Measurements from ENCODE around the gene RANBP1. TPM values are rescaled to one million over a fixed set of nuclear protein-coding genes. Genes with fewer than 3 reads are reported as not detected.

The RANBP1 gene
- total RNA-seq, 1 donor = 71.3 TPM

DNA sequence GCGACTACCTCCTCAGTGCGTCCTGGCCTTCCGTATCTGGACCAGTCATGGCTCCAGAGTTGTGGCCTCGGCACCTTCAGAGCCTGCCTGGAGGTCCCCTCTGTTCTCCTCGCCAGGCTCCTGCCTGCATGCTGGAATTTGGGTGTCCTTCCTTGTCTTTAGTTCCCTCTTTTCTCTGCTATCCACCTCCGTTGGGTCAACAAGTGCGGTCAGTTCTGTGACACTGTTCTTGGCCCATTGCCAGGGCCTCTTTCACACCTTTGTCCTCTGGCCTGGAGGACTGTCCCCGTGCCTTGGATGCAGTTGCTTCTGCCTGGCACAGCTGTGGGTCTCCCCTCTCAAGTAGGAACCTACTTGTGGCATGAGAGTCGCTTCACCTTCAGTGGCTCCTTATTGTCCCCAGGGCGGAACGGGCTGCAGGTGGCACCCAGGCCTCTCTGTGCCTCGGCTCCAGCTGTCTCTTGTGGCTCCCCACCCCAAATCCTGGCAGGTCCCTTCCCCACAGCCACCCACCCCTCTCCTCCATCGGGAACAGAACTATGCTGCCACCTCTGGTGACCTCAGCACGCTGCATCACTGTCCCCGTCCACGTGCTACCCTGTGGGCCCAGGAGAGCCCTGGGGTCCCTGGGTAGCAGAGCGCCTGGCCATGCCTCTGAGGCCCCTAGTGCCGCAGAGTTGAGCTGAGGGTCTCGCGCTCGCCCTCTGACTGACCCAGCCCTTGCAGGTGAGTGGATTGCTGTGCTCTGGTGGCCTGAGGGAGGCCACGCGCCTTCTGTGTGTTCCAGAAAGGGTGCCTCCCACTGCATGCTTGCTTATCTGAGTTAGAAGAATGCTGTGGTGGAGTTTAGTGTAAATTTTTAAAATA, 31.1 kb upstream of the RANBP1 start:
- H3K9me3 ChIP-seq (ENCODE audit: low read depth, low read length) = no peaks in the 10 kb centered on the region
- H3K4me3 ChIP-seq (ENCODE audit: low read length) = no peak overlapping the region
- peaks cover 26% of the 10 kb centered on the region for H3K4me1 ChIP-seq (ENCODE audit: insufficient read depth, low read length)
- no peaks in the 10 kb centered on the region for H3K27me3 ChIP-seq (ENCODE audit: insufficient read depth, low read length)

DNA sequence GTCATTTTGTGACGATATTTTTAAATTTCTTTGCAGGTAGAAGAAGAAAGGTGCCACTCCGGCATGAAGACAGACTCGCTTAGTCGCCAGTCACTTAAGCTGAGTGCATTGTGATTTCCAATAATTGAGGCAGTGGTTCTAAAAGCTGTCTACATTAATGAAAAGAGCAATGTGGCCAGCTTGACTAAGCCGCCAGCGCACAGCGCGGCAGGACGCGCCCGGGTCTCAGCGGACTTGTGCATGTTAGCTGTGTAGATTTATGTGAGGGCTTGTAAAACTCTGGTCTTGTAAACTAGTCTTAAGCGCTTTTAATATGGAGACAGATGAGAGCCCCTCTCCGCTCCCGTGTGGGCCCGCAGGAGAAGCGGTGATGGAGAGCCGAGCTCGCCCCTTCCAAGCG, 30.3 kb upstream of the RANBP1 start:
- no peaks in the 10 kb centered on the region for H3K27me3 ChIP-seq (ENCODE audit: insufficient read depth, low read length)
- H3K4me3 ChIP-seq (ENCODE audit: low read length) = no peak overlapping the region
- peaks cover 32% of the 10 kb centered on the region for H3K4me1 ChIP-seq (ENCODE audit: insufficient read depth, low read length)
- no peaks in the 10 kb centered on the region for H3K9me3 ChIP-seq (ENCODE audit: low read depth, low read length)

DNA sequence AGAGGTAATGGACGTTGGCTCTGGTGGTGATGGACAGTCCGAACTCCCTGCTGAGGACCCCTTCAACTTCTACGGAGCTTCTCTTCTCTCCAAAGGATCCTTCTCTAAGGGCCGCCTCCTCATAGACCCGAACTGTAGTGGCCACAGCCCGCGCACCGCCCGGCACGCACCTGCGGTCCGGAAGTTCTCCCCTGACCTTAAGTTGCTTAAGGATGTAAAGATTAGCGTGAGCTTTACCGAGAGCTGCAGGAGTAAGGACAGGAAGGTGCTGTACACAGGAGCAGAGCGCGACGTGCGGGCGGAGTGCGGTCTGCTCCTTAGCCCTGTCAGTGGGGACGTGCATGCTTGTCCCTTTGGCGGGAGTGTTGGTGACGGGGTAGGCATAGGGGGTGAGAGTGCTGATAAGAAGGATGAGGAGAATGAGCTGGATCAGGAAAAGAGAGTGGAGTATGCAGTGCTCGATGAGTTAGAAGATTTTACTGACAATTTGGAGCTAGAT, 29.8 kb upstream of the RANBP1 start:
- no peak overlapping the region for H3K4me3 ChIP-seq (ENCODE audit: low read length)
- peaks cover 32% of the 10 kb centered on the region for H3K4me1 ChIP-seq (ENCODE audit: insufficient read depth, low read length)
- no peaks in the 10 kb centered on the region for H3K9me3 ChIP-seq (ENCODE audit: low read depth, low read length)
- H3K27me3 ChIP-seq (ENCODE audit: insufficient read depth, low read length) = no peaks in the 10 kb centered on the region

DNA sequence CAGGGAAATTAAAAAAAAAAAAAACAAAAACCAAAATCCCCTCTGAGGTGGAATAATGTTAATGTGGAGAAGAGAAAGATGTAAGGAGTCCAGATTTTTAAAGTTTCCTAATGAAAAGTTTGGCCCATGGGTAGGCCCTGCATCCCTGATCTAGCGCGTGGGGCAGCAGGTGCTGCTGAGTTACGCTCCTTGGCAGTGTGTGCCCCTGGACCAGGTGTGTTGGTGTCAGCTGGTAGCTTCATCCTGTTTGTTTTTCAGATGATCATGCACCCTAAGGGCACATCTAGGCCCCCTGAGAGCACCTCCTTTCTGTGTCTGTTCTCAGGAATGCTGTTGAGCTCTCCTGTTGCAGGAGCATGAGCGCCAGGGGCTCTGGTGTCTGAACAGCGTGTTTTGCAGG, 29.1 kb upstream of the RANBP1 start:
- Histone ChIP-seq H3K4me3 (ENCODE audit: low read length) (no peak overlapping the region), H3K4me1 (ENCODE audit: insufficient read depth, low read length) (peaks cover 27% of the 10 kb centered on the region), H3K9me3 (ENCODE audit: low read depth, low read length) (no peaks in the 10 kb centered on the region)

DNA sequence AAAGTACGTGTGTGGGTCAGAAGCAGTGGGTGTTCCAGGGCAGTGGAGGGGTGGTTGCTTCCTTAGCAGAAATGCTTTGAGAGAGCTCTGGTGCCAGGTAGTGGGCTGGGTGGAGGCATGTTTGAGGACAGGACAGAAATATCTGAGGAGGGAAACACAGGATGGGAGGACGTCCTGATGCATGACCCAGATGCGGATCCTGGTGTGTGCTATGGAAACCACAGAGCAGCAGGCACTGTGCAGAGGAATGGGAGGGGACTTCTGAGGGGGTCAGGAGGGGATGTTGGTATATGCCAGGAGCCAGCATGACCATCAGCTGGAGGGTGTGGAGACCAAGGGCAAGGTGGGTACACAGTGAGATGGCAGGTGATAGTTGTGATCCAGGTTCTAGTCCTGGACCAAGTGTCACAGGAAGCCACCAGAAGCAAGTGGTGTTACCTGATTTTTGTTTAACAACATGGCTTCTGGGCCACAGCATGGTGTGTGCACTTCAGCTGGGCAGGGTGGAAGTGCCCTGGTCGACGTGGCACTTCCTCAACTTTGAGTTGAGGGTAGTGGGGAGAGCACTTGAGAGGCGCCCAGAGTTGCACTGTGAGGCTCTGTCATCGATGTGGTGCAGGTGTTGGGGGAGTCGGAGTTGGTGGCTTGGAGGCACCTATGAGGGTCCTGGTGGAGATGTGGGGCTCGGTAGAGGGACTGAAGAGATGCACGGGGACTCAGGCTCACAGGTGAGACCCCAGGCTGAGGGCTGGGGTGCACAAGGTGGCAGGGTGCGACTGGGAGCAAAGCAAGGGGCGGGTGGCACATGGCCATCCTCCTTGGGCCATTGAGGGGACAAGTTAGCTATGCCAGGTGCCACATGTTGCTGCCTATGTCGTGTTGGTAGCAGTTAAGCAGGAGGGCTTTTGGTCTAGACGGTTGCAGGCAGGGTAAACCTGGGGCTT, 28.3 kb upstream of the RANBP1 start:
- Histone ChIP-seq H3K9me3 (ENCODE audit: low read depth, low read length) (no peaks in the 10 kb centered on the region), H3K4me1 (ENCODE audit: insufficient read depth, low read length) (peaks cover 29% of the 10 kb centered on the region), H3K27me3 (ENCODE audit: insufficient read depth, low read length) (no peaks in the 10 kb centered on the region), H3K4me3 (ENCODE audit: low read length) (no peak overlapping the region)

More for the DNA sequence above, 29.1 kb upstream of the RANBP1 start:
- H3K27me3 ChIP-seq (ENCODE audit: insufficient read depth, low read length) = no peaks in the 10 kb centered on the region

DNA sequence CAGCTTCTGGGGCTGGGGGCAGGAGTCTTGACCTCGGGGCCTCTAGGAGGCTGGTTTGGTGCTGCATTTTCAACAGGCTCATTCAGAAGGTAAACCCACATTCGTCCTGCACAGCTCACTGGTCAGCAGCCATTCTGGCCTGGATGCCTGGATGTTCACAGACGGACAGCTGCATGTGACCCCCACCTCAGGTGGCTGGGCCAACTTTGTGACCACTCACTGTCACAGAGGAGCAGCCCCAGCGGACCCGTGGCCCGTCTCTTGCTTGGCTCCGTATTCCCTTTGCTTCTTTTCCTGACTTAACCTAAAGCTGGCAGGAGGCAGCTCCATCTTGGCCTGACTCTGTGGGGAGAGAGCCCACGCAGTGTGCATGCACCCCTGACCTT, 27.6 kb upstream of the RANBP1 start:
- no peak overlapping the region for H3K4me3 ChIP-seq (ENCODE audit: low read length)
- no peaks in the 10 kb centered on the region for H3K9me3 ChIP-seq (ENCODE audit: low read depth, low read length)
- peaks cover 22% of the 10 kb centered on the region for H3K4me1 ChIP-seq (ENCODE audit: insufficient read depth, low read length)
- no peaks in the 10 kb centered on the region for H3K27me3 ChIP-seq (ENCODE audit: insufficient read depth, low read length)

DNA sequence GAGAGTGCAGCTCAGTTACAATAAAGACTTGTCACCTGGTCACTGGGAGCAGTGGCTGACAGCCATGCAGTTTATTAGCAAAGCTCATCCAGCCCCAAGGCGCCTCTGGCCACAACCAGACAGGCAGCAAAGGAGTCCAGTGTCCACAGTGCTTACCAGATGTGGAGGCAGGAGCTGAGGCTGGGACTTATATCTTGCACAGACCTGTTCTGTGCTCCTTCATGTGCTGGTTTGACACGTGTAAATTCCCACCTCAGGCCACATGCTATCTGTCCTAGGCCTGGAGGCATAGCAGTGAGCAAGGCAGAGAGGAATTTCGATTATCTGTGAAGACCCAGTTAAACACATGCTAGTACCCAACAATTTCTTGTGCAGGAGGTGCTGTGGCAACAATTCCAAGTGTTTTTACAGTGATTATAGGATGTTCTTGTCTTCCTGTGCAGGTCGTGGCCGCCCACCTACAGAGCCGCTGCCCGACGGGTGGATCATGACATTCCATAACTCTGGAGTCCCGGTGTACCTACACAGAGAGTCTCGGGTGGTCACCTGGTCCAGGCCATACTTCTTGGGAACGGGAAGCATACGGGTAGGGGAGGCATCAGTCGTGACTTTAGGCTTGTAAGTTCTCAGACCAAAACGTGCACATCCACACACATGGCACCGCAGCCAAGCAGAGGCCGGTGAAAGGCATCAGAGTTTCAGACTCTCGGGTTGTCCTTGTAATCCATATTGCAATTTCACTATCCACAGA, 26.5 kb upstream of the RANBP1 start:
- H3K4me3 ChIP-seq (ENCODE audit: low read length) = no peak overlapping the region
- no peaks in the 10 kb centered on the region for H3K27me3 ChIP-seq (ENCODE audit: insufficient read depth, low read length)
- H3K9me3 ChIP-seq (ENCODE audit: low read depth, low read length) = no peaks in the 10 kb centered on the region
- H3K4me1 ChIP-seq (ENCODE audit: insufficient read depth, low read length) = peaks cover 16% of the 10 kb centered on the region

DNA sequence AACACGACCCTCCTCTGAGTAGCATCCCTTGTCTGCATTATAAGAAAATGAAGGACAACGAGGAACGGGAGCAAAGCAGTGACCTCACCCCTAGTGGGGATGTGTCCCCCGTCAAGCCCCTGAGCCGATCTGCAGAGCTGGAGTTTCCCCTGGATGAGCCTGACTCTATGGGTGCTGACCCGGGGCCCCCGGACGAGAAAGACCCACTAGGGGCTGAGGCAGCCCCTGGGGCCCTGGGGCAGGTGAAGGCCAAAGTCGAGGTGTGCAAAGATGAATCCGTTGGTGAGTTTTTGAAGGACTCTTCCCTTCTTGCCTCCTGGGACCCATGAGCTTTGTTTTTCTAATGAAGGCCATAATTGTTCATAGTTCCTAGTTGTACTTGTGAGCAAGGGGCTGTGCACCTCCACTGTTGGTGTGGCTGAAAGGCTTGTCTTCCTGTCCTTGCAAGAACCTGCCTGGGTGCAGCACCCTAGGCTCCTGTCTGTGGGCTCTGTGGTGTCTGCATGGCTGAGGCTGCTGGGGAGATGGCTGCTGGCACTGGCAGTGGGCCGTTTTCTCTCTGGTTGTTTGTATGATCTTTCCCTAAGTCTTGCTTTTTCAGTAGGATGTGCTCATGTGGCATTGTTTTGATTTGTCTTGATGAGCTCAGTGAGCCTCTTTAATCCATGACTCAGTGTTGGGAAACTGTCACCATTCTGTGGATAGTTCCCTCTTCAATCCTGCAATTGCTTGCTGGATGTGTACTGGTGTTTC, 25.8 kb upstream of the RANBP1 start:
- H3K27me3 ChIP-seq (ENCODE audit: insufficient read depth, low read length) = no peaks in the 10 kb centered on the region
- no peaks in the 10 kb centered on the region for H3K9me3 ChIP-seq (ENCODE audit: low read depth, low read length)
- H3K4me3 ChIP-seq (ENCODE audit: low read length) = no peak overlapping the region
- H3K4me1 ChIP-seq (ENCODE audit: insufficient read depth, low read length) = peaks cover 16% of the 10 kb centered on the region

DNA sequence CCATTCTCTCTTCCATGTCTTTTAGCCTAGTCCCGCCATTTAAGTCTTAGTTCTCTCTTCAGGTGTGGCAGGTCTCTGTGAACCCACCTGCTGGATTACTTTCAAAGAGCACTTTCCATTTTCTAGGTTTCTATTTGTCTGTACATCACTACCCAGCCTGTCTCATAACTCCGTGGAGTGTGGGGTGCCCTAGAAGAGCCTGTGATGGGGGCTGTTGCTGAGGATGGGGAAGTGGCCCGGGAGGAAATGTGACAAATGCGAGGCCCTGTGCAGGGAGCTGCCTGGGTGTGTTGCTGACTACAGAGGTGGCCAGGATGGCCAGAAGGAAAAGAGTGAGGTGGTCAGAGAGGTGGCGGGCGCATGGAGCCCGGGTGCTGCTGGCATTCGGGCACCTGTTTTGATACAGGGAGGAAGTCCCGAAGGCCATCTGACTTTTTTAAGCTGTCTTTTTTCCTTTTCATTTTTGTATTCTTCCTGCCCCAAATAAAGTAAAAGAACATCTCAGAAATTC, 25.1 kb upstream of the RANBP1 start:
- Histone ChIP-seq H3K4me3 (ENCODE audit: low read length) (no peak overlapping the region), H3K9me3 (ENCODE audit: low read depth, low read length) (no peaks in the 10 kb centered on the region), H3K27me3 (ENCODE audit: insufficient read depth, low read length) (no peaks in the 10 kb centered on the region), H3K4me1 (ENCODE audit: insufficient read depth, low read length) (peaks cover 16% of the 10 kb centered on the region)

DNA sequence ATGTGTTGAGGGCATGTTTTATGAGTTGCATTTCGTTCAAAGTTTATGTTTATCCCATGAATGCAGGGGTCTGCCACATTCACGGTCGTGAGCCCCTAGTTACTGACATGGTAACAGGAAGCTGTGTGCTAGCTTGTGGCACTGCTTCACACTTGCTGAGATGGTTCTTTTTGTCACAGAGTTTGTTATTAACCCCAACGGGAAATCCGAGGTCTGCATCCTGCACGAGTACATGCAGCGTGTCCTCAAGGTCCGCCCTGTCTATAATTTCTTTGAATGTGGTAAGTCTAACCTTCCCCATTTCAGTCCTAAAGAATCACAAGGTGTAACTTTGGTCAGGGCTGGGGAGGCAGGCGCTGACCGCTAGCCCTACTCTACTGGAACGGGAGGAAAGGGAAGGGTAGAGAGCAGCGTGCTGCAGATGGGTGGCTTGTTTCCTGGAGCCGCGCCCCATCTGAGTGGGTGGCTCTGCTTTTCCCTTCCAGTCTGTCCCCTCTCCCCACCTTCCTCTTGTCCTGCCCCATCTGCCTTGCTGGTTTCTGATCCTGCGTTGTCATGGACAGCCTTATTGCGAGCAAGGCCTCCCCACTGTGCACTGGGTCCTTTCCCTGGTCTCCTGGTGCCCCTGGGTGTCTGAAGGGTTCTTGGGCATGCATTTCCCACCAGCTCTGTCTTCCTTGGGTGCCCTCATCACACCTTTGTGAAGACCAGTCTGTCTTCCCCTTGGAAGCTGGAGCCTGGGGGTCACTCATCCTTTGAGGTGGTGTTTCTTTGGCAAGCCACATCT, 24.0 kb upstream of the RANBP1 start:
- H3K27me3 ChIP-seq (ENCODE audit: insufficient read depth, low read length) = no peaks in the 10 kb centered on the region
- no peaks in the 10 kb centered on the region for H3K9me3 ChIP-seq (ENCODE audit: low read depth, low read length)
- no peak overlapping the region for H3K4me3 ChIP-seq (ENCODE audit: low read length)
- peaks cover 16% of the 10 kb centered on the region for H3K4me1 ChIP-seq (ENCODE audit: insufficient read depth, low read length)

DNA sequence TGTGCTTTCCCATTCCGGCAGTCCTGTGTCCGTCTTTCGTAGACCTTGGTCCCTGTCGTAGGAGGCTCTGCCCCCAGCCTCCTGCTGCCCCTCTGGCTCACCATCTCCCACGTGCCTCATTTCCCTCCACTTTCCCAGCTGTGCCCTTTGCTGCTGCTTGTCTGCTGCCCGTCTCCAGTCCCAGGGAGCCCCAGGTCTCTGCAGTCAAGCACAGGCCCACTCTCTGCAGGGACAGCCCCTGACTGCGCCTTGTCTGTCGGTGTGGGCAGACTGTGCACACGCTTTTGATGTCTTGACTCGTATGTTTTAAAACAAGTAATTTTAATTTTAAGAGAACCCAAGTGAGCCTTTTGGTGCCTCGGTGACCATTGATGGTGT, 23.4 kb upstream of the RANBP1 start:
- H3K4me3 ChIP-seq (ENCODE audit: low read length) = no peak overlapping the region
- peaks cover 16% of the 10 kb centered on the region for H3K4me1 ChIP-seq (ENCODE audit: insufficient read depth, low read length)
- H3K27me3 ChIP-seq (ENCODE audit: insufficient read depth, low read length) = no peaks in the 10 kb centered on the region
- no peaks in the 10 kb centered on the region for H3K9me3 ChIP-seq (ENCODE audit: low read depth, low read length)

DNA sequence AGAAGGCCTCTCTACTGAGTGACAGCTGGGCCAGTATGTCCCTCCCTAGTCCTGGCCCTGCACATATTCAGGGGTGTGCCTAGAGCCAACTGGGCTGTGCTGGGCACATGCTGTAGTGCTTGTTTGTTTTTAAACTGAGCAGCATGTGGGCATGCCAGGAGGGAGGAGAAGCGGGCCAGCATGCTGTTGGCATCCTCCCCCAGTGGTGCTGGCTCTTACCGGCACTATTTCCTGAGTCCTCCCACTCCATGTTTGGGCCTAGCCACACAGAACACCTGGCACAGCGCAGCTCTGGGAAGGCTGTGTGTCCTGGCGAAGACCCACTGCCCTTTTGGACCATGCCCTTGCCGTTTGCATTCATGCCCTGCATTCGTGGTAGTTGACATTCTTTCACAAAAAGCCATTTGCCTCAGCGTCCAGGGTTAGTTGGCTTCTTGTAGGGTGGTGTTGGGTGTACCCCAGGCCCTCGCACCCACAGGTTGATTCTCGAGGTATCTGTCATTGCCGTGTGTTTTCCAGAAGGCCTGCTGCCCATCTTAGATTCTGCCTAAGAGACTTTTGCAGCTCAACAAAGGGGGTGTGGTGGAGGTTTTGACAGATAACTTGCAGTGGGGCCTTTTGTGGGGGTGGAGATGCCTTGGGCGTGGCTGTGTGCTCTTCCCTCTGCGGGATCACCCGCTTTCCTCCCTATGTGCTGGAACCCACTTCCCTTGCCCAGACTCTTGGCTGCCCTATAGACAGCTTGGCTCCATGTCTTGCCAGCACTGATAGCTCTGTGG, 22.3 kb upstream of the RANBP1 start:
- H3K4me1 ChIP-seq (ENCODE audit: insufficient read depth, low read length) = peaks cover 18% of the 10 kb centered on the region
- H3K9me3 ChIP-seq (ENCODE audit: low read depth, low read length) = no peaks in the 10 kb centered on the region
- no peak overlapping the region for H3K4me3 ChIP-seq (ENCODE audit: low read length)
- no peaks in the 10 kb centered on the region for H3K27me3 ChIP-seq (ENCODE audit: insufficient read depth, low read length)

Measured in mononuclear cell (primary cell).